Activated CD8-positive, alpha-beta memory T cell treated with anti-CD3 and anti-CD28 coated beads, Interleukin-2, amount 50 U/mL, for 24 hours (primary cell): Measurements from ENCODE around the gene MYBL2.
A peak's percentile ranks its signal among the peaks of the same experiment; 100 is the strongest.

Experiments
- DNase-seq: peaks from one replicate; pipeline ENCODE4 v3.0.0-alpha.2; 2020; ENCODE audit errors: extremely low read depth

Gene MYBL2

GRCh38 chr20:43722153-43722505 is 55.2 kb downstream of the MYBL2 start:
- DNase-seq, result no peak

GRCh38 chr20:43723186-43723585 is 56.3 kb downstream of the MYBL2 start:
- DNase-seq, result no peak

- DNase-seq, result no peak
These were observed 56.8 kb downstream of the MYBL2 start for GRCh38 chr20:43723735-43724134.

GRCh38 chr20:43724383-43724782 is 57.5 kb downstream of the MYBL2 start:
- DNase-seq, result no peak

GRCh38 chr20:43725666-43726065 is 58.8 kb downstream of the MYBL2 start:
- no peak for DNase-seq

- no peak for DNase-seq
These were observed 59.4 kb downstream of the MYBL2 start for GRCh38 chr20:43726333-43726732.

GRCh38 chr20:43726811-43727338 is 60.0 kb downstream of the MYBL2 start, which contains the start of gene GTSF1L:
TSS of gene GTSF1L (minus strand) at chr20:43727002. CDS start at chr20:43726694, 308 bp downstream.
- DNase-seq, result no peak

DNA sequence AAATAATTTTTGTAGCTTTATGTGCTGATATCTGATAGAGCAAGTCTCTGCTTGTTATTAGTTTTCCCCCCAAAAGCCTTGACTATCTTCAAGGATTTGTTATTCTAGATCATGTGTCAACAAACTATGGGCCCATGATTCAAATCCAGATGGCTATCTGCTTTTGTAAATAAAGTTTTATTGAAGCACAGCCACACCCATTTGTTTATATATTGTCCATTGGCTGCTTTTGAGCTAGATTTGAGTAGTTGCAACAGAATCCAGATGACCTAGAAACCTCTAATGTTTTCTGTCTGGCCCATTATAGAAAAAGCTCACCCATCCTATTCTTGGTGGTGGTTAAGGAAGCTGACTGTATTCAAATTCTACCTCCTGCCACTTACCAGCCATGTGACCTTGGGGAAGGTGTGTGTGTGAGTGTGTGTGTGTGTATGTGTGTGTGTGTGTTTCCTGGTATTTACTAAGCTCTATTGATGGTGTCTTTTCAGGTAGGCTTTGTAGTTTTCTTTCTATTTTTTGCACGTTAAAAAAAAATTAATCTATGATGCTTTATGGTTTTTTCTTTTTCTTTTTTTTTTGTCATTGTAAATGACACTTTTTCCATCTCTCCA is 61.2 kb downstream of the MYBL2 start:
- DNase-seq, result no peak

GRCh38 chr20:43728686-43729255 is 61.9 kb downstream of the MYBL2 start:
- DNase-seq, result no peak

- no peak for DNase-seq
These were observed 64.6 kb downstream of the MYBL2 start for GRCh38 chr20:43731469-43731868.

- DNase-seq, result no peak
These were observed 65.0 kb downstream of the MYBL2 start for GRCh38 chr20:43731927-43732326.

- no peak for DNase-seq
These were observed 69.8 kb downstream of the MYBL2 start for GRCh38 chr20:43736588-43737158.

DNA sequence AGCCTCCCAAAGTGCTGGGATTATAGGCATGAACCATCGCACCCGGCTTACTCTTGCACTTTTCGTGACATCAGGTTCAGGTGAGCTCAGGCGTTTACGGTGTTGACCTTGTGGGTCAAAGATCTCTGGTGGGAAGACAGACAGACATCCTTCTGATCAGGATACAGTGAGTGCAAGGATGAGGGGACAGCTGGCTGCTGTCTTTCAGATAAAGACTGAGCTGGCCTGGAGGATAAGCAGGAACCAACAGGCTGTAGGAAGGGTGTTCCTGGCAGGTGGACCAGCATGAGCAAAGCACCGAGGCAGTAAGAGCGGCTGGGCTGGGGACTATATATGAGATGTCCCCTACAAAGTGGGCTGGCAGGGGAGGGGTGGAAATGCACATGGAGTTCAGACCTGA is 71.0 kb downstream of the MYBL2 start:
- DNase-seq, result no peak

DNA sequence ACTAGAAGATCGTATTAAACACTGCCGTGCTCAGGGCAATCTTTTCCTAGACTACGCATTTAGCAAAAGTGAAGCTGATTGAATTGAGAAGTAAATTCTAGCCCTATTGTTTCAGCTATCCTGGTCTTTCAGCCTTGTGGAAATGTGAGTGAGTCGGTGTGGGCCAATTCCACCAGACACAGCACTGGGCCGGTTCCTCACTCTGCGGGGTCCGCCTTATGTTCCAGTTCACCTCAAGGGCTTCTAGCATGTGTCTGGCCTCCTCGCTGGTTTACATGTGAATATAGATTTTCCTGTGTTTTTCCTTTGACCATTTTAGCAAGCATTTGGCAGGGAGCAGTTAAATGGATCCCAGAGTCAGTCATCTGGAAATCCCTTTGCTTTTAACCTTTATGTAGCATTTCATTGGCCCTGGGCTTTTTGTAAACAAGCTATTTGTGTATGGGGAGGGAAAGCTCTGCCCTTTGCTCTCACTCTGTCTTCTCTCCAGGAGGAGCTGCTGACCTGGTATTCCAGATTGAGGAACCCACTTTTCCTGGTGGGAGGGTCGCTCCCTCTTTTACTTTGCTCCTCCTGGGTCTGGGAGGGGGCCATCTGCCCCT is 72.3 kb downstream of the MYBL2 start:
- no peak for DNase-seq

- no peak for DNase-seq
These were observed 73.7 kb downstream of the MYBL2 start for GRCh38 chr20:43740642-43741041.

- no peak for DNase-seq
These were observed 77.3 kb downstream of the MYBL2 start for GRCh38 chr20:43744151-43744611.

- DNase-seq, result no peak
These were observed 78.2 kb downstream of the MYBL2 start for GRCh38 chr20:43744966-43745730.

DNA sequence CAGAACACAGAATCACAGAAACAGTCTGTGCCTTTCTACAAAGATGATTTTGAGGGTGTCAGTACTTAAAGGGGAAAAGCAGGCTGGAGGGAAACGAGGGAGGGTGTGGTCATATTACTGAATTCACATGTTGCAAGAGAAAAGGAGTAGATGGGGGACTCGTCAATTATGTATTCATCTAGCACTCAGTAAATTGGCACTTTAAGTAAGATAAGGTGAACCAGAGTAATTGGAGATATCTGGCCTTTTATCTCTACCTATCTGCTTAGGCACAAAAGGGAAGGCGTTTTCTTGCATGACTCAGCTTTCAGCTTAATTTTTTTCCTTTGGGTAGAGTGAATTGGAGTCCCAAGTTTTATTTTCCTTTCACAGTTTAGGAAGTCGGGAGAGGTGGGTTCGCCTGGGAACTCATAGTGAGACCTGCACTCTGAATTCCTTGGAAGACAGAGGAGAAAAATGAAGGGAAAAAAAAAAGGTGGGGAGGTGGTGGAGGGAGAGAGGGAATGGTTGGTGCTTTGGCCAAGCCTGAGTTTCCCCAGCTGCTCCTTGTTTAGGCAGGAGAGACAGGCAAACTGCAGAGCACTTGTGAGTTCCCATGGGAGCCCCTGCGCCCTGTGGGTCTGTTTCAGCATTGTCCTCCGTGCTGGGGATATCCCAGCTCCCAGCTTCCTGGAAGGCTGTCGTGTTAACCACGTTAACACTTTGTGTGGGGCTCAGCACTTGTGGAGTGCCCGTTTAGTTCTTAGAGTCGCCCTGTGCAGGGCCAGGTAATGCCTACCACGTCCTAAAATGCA is 79.6 kb downstream of the MYBL2 start:
- no peak for DNase-seq

GRCh38 chr20:43748274-43748673 is 81.4 kb downstream of the MYBL2 start:
- DNase-seq, result no peak

DNA sequence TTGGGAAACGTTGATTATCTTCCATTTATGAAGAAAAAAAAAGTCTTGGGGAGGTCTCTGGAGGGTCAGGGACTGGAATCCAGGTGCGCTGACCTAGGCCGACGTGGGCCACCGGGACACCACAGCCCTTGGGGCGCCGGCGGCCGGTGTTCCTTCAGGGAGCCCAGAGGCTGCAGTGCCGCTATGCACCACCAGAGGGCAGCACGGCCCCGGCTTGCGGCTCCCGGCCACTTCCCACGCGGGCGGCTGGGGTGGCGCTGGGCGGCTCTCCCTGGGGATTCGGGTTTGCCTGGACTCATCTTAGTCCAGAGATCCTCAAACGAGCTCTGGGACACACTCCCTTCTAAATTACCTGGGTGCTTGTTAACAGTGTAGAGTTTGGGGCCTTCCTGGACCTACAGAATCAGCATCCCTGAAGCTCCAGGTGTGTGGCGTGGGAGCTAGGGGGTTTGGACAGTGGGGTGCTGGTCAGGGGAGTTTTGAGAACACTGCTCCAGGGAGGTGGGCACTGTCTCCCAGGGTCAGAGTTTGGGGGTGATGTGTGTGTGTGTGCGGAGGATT is 82.9 kb downstream of the MYBL2 start:
- peak; percentile 54 for DNase-seq

DNA sequence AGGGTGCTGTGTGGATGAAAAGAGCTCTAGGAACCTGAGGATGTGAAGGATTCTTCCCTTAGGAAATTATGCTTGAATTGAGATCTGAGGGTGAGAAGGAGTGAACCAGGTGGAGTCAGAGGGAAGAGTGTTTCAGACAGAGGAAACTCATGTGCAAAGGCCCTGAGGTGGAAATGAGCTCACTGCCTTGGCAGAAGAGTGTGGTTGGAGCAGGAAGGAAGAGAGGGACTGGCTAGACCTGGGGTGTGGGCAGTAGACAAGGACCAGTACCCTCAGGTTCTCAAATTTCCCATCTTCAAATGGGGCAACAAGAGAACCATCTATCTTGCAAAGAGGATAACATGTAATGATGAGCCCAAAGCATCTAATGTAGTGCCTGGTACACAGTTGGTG is 83.9 kb downstream of the MYBL2 start:
- no peak for DNase-seq
